OCI-LY3 (cell line): ENCODE measurements around the gene PRXL2B.

Experiments used
- EZH2phosphoT487 ChIP-seq: fragments of 200-600 bp; shearing (Covaris generic); IDR thresholded peaks from 2 replicates; pipeline ENCODE4 v1.6.1; 2018; ENCODE audit warnings: antibody characterized with exemption, mixed run types, low read depth
- TF ChIP-seq, protein P1 (sequence below): fragments of 200-600, 300-600 bp; sonication (generic); IDR thresholded peaks from 2 replicates; pipeline ENCODE4 v1.5.1; 2014; ENCODE audit warnings: antibody characterized with exemption, low read length, low read depth

DNA sequence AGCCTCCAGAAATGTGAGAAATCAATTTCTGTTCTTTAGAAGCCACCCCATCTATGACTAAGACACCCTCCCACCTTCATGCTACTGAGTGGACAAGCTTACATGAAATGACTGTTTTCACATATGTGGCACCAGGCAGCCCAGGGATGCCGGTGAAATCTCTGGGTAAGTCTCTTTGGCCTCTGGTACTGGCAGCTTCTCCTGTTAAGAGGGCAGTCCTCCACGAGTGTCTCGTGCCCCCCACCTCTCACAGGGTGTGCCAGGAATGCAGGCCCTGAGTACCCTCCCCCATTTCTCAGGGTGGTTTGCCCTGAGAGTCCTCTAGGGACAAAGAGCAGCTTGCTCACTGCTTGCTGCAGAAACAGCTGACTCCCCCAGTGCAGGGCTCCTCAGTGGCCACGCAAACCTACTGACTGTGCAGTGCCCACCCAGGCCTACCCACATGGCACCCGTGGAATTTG, 3.2 kb upstream of the PRXL2B start:
- TF ChIP-seq, protein P1, sequence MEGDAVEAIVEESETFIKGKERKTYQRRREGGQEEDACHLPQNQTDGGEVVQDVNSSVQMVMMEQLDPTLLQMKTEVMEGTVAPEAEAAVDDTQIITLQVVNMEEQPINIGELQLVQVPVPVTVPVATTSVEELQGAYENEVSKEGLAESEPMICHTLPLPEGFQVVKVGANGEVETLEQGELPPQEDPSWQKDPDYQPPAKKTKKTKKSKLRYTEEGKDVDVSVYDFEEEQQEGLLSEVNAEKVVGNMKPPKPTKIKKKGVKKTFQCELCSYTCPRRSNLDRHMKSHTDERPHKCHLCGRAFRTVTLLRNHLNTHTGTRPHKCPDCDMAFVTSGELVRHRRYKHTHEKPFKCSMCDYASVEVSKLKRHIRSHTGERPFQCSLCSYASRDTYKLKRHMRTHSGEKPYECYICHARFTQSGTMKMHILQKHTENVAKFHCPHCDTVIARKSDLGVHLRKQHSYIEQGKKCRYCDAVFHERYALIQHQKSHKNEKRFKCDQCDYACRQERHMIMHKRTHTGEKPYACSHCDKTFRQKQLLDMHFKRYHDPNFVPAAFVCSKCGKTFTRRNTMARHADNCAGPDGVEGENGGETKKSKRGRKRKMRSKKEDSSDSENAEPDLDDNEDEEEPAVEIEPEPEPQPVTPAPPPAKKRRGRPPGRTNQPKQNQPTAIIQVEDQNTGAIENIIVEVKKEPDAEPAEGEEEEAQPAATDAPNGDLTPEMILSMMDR, result no peak
- no peak for TF ChIP-seq EZH2phosphoT487
